BE2C (cell line): ENCODE data around the gene PODNL1.
"Not testable (repeated sequence)": the region's sequence is repeated elsewhere in the genome, so short reads cannot be mapped to it uniquely, and the experiment has no call there.

Source experiments
- DNase-seq: peaks from one replicate; pipeline ENCODE4 v3.0.0-alpha.2; 2020
- H3K27me3 ChIP-seq: fragments of 250-450 bp; sonication (Bioruptor Pico); 2 replicates; pipeline ENCODE4 v1.5.1; 2020; ENCODE audit warnings: mild to moderate bottlenecking
- H3K36me3 ChIP-seq: fragments of 250-450 bp; sonication (Bioruptor Pico); 2 replicates; pipeline ENCODE4 v1.5.1; 2020; ENCODE audit warnings: mild to moderate bottlenecking
- H3K4me1 ChIP-seq: fragments of 250-450 bp; sonication (Bioruptor Pico); 2 replicates; pipeline ENCODE4 v1.5.1; 2020
- H3K4me3 ChIP-seq: 2 replicates; pipeline ENCODE4 v1.5.1; 2011; ENCODE audit warnings: low read depth, low read length
- H3K9me3 ChIP-seq: fragments of 250-450 bp; sonication (Bioruptor Pico); 2 replicates; pipeline ENCODE4 v1.5.1; 2020
- CTCF ChIP-seq: IDR thresholded peaks from 2 replicates; pipeline ENCODE4 v1.5.1; 2012; ENCODE audit warnings: mild to moderate bottlenecking, low read depth, low read length

Gene PODNL1

GRCh38 chr19:13926010-13926409 lies 12.2 kb downstream of the PODNL1 start:
- Histone ChIP-seq H3K4me3 (no peak overlapping the region), H3K27me3 (no peaks in the 10 kb centered on the region), H3K4me1 (no peaks in the 10 kb centered on the region), H3K36me3 (peaks cover 3% of the 10 kb centered on the region), H3K9me3 (0 out of 2 replicates have a peak, but pooled peaks cover under 1% of the 10 kb centered on the region)
- no peak for TF ChIP-seq CTCF
- DNase-seq = no peak

- Histone ChIP-seq H3K4me3 (no peak overlapping the region), H3K9me3 (0 out of 2 replicates have a peak, but pooled peaks cover 4% of the 10 kb centered on the region), H3K4me1 (no peaks in the 10 kb centered on the region), H3K36me3 (peaks cover 9% of the 10 kb centered on the region), H3K27me3 (no peaks in the 10 kb centered on the region)
- TF ChIP-seq CTCF = no peak
- DNase-seq = no peak
Observed at GRCh38 chr19:13923194-13923987, 14.8 kb downstream of the PODNL1 start.

GRCh38 chr19:13922118-13922517 lies 16.1 kb downstream of the PODNL1 start:
- H3K36me3 ChIP-seq, H3K27me3 ChIP-seq, H3K4me3 ChIP-seq, H3K9me3 ChIP-seq, DNase-seq, H3K4me1 ChIP-seq: not testable (repeated sequence)

GRCh38 chr19:13920940-13921747 lies 17.1 kb downstream of the PODNL1 start:
- Histone ChIP-seq H3K36me3 (peaks cover 10% of the 10 kb centered on the region), H3K27me3 (no peaks in the 10 kb centered on the region), H3K4me1 (no peaks in the 10 kb centered on the region), H3K4me3 (no peak overlapping the region), H3K9me3 (0 out of 2 replicates have a peak, but pooled peaks cover 4% of the 10 kb centered on the region)
- peak; percentile 64 for DNase-seq
- no peak for TF ChIP-seq CTCF

GRCh38 chr19:13920524-13920923 lies 17.7 kb downstream of the PODNL1 start:
- 0 out of 2 replicates have a peak, but pooled peaks cover 4% of the 10 kb centered on the region for H3K9me3 ChIP-seq
- TF ChIP-seq CTCF = no peak
- H3K27me3 ChIP-seq = no peaks in the 10 kb centered on the region
- peaks cover 13% of the 10 kb centered on the region for H3K36me3 ChIP-seq
- no peaks in the 10 kb centered on the region for H3K4me1 ChIP-seq
- DNase-seq = no peak
- no peak overlapping the region for H3K4me3 ChIP-seq

- DNase-seq = no peak
- Histone ChIP-seq H3K9me3 (0 out of 2 replicates have a peak, but pooled peaks cover 4% of the 10 kb centered on the region), H3K27me3 (no peaks in the 10 kb centered on the region), H3K36me3 (peaks cover 17% of the 10 kb centered on the region), H3K4me3 (no peak overlapping the region), H3K4me1 (no peaks in the 10 kb centered on the region)
- TF ChIP-seq CTCF = no peak
Observed at GRCh38 chr19:13918726-13919411, 19.3 kb downstream of the PODNL1 start.
